HepG2 (cell line): ENCODE measurements around the gene ZDHHC14. TPM values are rescaled to one million over a fixed set of nuclear protein-coding genes. Genes with fewer than 3 reads are reported as not detected.

Experiments
- DPF2 ChIP-seq: sonication (generic); formaldehyde crosslinking; IDR thresholded peaks from 2 replicates; pipeline ENCODE4 v1.4.0; 2020; ENCODE audit warnings: mild to moderate bottlenecking, low read depth, missing genetic modification reagents, borderline replicate concordance
- FOSL2 ChIP-seq: sonication (generic); formaldehyde crosslinking; IDR thresholded peaks from 2 replicates; pipeline ENCODE4 v1.4.0; 2020; ENCODE audit warnings: missing genetic modification reagents
- GABPB1 ChIP-seq: IDR thresholded peaks from 2 replicates; pipeline ENCODE4 v1.6.1; 2016; ENCODE audit warnings: mild to moderate bottlenecking, missing genetic modification reagents, moderate library complexity, missing compliant biosample characterization
- HNRNPH1 ChIP-seq: fragments of 200-400 bp; formaldehyde crosslinking; optimal IDR thresholded peaks from 2 replicates; pipeline ENCODE3; 2017; ENCODE audit warnings: mild to moderate bottlenecking, low read depth, low read length
- JARID2 ChIP-seq: sonication (generic); formaldehyde crosslinking; IDR thresholded peaks from 2 replicates; pipeline ENCODE4 v1.8.1; 2023; ENCODE audit warnings: missing genetic modification reagents, inconsistent platforms; ENCODE audit not compliant: insufficient replicate concordance
- KDM6A ChIP-seq: IDR thresholded peaks from 2 replicates; pipeline ENCODE4 v1.6.1; 2016; ENCODE audit warnings: low read depth
- KLF11 ChIP-seq: IDR thresholded peaks from 2 replicates; pipeline ENCODE4 v1.6.1; 2016; ENCODE audit warnings: missing compliant biosample characterization
- RFXAP ChIP-seq: sonication (generic); formaldehyde crosslinking; IDR thresholded peaks from 2 replicates; pipeline ENCODE4 v1.4.0; 2020; ENCODE audit warnings: missing genetic modification reagents, borderline replicate concordance
- SNAPC2 ChIP-seq: sonication (generic); formaldehyde crosslinking; IDR thresholded peaks from 2 replicates; pipeline ENCODE4 v1.8.1; 2022; ENCODE audit warnings: mild to moderate bottlenecking, missing genetic modification reagents
- SOX5 ChIP-seq: IDR thresholded peaks from 2 replicates; pipeline ENCODE4 v1.6.1; 2016; ENCODE audit warnings: borderline replicate concordance
- SP5 ChIP-seq: IDR thresholded peaks from 2 replicates; pipeline ENCODE4 v1.6.1; 2016; ENCODE audit warnings: low read depth, borderline replicate concordance
- TRIM22 ChIP-seq: fragments of 450-650 bp; IDR thresholded peaks from 2 replicates; pipeline ENCODE4 v1.6.1; 2017
- TRIM24 ChIP-seq: sonication (generic); formaldehyde crosslinking; IDR thresholded peaks from 2 replicates; pipeline ENCODE4 v1.8.0; 2022; ENCODE audit warnings: mild to moderate bottlenecking, missing genetic modification reagents
- ZMAT3 ChIP-seq: sonication (generic); formaldehyde crosslinking; conservative IDR thresholded peaks from 2 replicates; pipeline ENCODE4 v1.7.0; 2021; ENCODE audit warnings: missing genetic modification reagents
- ZNF282 ChIP-seq: fragments of 450-650 bp; IDR thresholded peaks from 2 replicates; pipeline ENCODE4 v1.6.1; 2018; ENCODE audit not compliant: partially characterized antibody
- ZNF292 ChIP-seq: sonication (generic); formaldehyde crosslinking; IDR thresholded peaks from 2 replicates; pipeline ENCODE4 v1.8.1; 2022; ENCODE audit warnings: mild to moderate bottlenecking, low read depth, missing genetic modification reagents, borderline replicate concordance
- ZNF354B ChIP-seq: sonication (generic); formaldehyde crosslinking; IDR thresholded peaks from 2 replicates; pipeline ENCODE4 v1.8.0; 2022; ENCODE audit warnings: mild to moderate bottlenecking, missing genetic modification reagents
- ZNF431 ChIP-seq: sonication (generic); formaldehyde crosslinking; IDR thresholded peaks from 2 replicates; pipeline ENCODE4 v1.9.0; 2022; ENCODE audit warnings: missing genetic modification reagents, low read depth, mild to moderate bottlenecking, borderline replicate concordance
- polyA plus RNA-seq, 8 experiments: library from polyadenylated mRNA; depleted of rRNA in 3 of 8; stranded (reverse) in 7 of 8; unstranded in 1 of 8; fragments of >200 nt; fragmentation: Illumina TruSeq in 4 of 8; extraction: Trizol in 4 of 8; gene quantifications; 2 replicates each; pipeline versions ENCODE4 v1.2.1 to v1.2.3, GENCODE V29; 2011 to 2016; ENCODE audit warnings: low read depth in 4 of 8, missing spikeins in 1 of 8, mixed read lengths in 1 of 8; ENCODE audit not compliant: insufficient read depth in 1 of 8
- total RNA-seq, 5 experiments: library from RNA; depleted of rRNA; stranded (reverse); fragments of >200 nt; fragmentation: Illumina TruSeq; extraction: Trizol; gene quantifications; 2 replicates each; pipeline ENCODE4 v1.2.3, GENCODE V29; 2016; ENCODE audit warnings: low read depth in 1 of 5
- TF ChIP-seq, protein P1 (sequence below): sonication (generic); formaldehyde crosslinking; IDR thresholded peaks from 2 replicates; pipeline ENCODE4 v1.5.1; 2020; ENCODE audit warnings: mild to moderate bottlenecking, missing genetic modification reagents, borderline replicate concordance
- TF ChIP-seq, protein P2 (sequence below): sonication (generic); formaldehyde crosslinking; IDR thresholded peaks from 2 replicates; pipeline ENCODE4 v1.5.1; 2020; ENCODE audit warnings: missing genetic modification reagents, mild to moderate bottlenecking, borderline replicate concordance
- TF ChIP-seq, protein P3 (sequence below): sonication (generic); formaldehyde crosslinking; IDR thresholded peaks from 2 replicates; pipeline ENCODE4 v1.4.0; 2020; ENCODE audit warnings: low read depth, mild to moderate bottlenecking, missing genetic modification reagents

ZDHHC14 gene
- total and polyA plus RNA-seq, 2 of the 13 experiments (the other 11 are each of a cell fraction or from before 2014, with no cell fraction given): 3.7 to 9.5 TPM

- TF ChIP-seq, protein P1, sequence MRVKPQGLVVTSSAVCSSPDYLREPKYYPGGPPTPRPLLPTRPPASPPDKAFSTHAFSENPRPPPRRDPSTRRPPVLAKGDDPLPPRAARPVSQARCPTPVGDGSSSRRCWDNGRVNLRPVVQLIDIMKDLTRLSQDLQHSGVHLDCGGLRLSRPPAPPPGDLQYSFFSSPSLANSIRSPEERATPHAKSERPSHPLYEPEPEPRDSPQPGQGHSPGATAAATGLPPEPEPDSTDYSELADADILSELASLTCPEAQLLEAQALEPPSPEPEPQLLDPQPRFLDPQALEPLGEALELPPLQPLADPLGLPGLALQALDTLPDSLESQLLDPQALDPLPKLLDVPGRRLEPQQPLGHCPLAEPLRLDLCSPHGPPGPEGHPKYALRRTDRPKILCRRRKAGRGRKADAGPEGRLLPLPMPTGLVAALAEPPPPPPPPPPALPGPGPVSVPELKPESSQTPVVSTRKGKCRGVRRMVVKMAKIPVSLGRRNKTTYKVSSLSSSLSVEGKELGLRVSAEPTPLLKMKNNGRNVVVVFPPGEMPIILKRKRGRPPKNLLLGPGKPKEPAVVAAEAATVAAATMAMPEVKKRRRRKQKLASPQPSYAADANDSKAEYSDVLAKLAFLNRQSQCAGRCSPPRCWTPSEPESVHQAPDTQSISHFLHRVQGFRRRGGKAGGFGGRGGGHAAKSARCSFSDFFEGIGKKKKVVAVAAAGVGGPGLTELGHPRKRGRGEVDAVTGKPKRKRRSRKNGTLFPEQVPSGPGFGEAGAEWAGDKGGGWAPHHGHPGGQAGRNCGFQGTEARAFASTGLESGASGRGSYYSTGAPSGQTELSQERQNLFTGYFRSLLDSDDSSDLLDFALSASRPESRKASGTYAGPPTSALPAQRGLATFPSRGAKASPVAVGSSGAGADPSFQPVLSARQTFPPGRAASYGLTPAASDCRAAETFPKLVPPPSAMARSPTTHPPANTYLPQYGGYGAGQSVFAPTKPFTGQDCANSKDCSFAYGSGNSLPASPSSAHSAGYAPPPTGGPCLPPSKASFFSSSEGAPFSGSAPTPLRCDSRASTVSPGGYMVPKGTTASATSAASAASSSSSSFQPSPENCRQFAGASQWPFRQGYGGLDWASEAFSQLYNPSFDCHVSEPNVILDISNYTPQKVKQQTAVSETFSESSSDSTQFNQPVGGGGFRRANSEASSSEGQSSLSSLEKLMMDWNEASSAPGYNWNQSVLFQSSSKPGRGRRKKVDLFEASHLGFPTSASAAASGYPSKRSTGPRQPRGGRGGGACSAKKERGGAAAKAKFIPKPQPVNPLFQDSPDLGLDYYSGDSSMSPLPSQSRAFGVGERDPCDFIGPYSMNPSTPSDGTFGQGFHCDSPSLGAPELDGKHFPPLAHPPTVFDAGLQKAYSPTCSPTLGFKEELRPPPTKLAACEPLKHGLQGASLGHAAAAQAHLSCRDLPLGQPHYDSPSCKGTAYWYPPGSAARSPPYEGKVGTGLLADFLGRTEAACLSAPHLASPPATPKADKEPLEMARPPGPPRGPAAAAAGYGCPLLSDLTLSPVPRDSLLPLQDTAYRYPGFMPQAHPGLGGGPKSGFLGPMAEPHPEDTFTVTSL (CRISPR knock-in tag): no peak
- TF ChIP-seq ZNF431 (CRISPR knock-in tag) (no peak), KLF11 (CRISPR knock-in tag) (no peak), SNAPC2 (no peak), ZNF354B (no peak), ZNF282 (no peak), JARID2 (CRISPR knock-in tag) (no peak), TRIM24 (CRISPR knock-in tag) (no peak), ZMAT3 (CRISPR knock-in tag) (no peak), HNRNPH1 (no peak), RFXAP (no peak), GABPB1 (CRISPR knock-in tag) (no peak), SOX5 (CRISPR knock-in tag) (no peak), ZNF292 (peak; percentile 40; the same call in 1 of the 2 replicates), DPF2 (no peak), FOSL2 (no peak), KDM6A (CRISPR knock-in tag) (0 out of 2 replicates have a peak, but pooled peaks have one; percentile 32), TRIM22 (no peak), SP5 (CRISPR knock-in tag) (peak; percentile 26; the same call in 1 of the 2 replicates)
- TF ChIP-seq, protein P2, sequence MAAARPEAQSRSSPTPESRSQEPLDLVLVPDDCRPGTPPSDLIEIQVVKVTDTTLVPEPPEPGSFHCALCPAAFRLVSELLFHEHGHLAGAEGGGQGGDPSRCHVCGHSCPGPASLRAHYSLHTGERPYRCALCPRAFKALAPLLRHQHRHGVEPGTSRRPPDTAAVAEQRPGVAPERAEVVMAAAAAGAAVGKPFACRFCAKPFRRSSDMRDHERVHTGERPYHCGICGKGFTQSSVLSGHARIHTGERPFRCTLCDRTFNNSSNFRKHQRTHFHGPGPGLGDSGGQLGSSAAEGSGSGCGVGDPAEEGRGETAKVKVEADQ (CRISPR knock-in tag): no peak
- TF ChIP-seq, protein P3, sequence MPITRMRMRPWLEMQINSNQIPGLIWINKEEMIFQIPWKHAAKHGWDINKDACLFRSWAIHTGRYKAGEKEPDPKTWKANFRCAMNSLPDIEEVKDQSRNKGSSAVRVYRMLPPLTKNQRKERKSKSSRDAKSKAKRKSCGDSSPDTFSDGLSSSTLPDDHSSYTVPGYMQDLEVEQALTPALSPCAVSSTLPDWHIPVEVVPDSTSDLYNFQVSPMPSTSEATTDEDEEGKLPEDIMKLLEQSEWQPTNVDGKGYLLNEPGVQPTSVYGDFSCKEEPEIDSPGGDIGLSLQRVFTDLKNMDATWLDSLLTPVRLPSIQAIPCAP (CRISPR knock-in tag): no peak
These were observed 43.6 kb downstream of the ZDHHC14 start (continued) for GRCh38 chr6:157424491-157425020.
